Measurements from ENCODE around the gene TMEM167A.

GRCh38 chr5:83072966-83073365 is 4.2 kb downstream of the TMEM167A start:
- no peak for TF ChIP-seq POLR2A (IDR thresholded peaks at IDR 0.05)
- no peak for TF ChIP-seq CTCF (IDR thresholded peaks at IDR 0.05)
